Coronary artery (tissue), 2 donors: ENCODE results near the gene OR51V1.
"Not testable (repeated sequence)": the region's sequence is repeated elsewhere in the genome, so short reads cannot be mapped to it uniquely, and the experiment has no call there.

Experiments
- DNase-seq: peaks from one replicate; pipeline ENCODE4 v3.0.0-alpha.2; 2017; ENCODE audit warnings: low spot score
- H3K27ac ChIP-seq, 2 donors: fragments of 200-600 bp; sonication (generic); one replicate each; pipeline ENCODE4 v1.5.1; 2016 to 2019
- H3K4me3 ChIP-seq: fragments of 200-600 bp; sonication (generic); 2 replicates; pipeline ENCODE4 v1.5.1; 2016; ENCODE audit warnings: mild to moderate bottlenecking, moderate library complexity
- CTCF ChIP-seq: fragments of 200-600 bp; sonication (generic); IDR thresholded peaks from one replicate; pipeline ENCODE4 v1.5.1; 2019; ENCODE audit warnings: antibody characterized with exemption

The OR51V1 gene

GRCh38 chr11:5171856-5172255 is 28.6 kb downstream of the OR51V1 start:
- DNase-seq = no peak
- no peak for TF ChIP-seq CTCF

GRCh38 chr11:5165898-5166297 is 34.6 kb downstream of the OR51V1 start:
- H3K27ac ChIP-seq, H3K4me3 ChIP-seq, DNase-seq: not testable (repeated sequence)

More at GRCh38 chr11:5171856-5172255, 28.6 kb downstream of the OR51V1 start:
- Histone ChIP-seq H3K27ac (no peak overlapping the region), H3K4me3 (no peak overlapping the region)

DNA sequence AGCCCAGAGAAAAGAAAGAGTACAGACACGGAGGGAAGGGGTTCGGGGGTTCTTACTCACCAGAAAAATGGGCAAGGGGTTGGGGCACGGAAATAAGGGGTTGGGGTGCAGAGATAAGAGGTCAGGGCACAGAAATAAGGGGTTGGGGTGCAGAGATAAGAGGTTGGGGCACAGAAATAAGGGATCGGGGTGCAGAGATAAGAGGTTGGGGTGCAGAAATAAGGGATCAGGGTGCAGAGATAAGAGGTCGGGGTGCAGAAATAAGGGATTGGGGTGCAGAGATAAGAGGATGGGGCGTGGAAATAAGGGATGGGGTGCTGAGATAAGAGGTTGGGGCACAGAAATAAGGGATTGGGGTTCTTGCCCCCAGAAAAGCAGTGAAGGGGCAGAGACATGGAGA is 35.7 kb downstream of the OR51V1 start:
- not testable (repeated sequence) for H3K4me3 ChIP-seq, DNase-seq, H3K27ac ChIP-seq

- not testable (repeated sequence) for H3K4me3 ChIP-seq, H3K27ac ChIP-seq, DNase-seq
Measured at GRCh38 chr11:5161045-5161444, 39.4 kb downstream of the OR51V1 start.

DNA sequence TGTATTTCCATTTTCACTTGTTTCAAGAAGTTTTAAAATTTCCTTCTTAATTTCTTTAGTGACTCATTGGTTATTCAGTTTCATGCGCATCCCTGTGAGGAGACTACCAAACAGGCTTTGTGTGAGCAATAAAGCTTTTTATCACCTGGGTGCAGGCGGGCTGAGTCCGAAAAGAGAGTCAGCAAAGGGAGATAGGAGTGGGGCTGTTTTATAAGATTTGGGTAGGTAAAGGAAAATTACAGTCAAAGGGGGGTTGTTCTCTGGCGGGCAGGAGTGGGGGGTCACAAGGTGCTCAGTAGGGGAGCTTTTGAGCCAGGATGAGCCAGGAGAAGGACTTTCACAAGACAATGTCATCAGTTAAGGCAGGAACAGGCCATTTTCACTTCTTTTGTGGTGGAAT is 40.3 kb downstream of the OR51V1 start:
- DNase-seq, H3K4me3 ChIP-seq, H3K27ac ChIP-seq: not testable (repeated sequence)

GRCh38 chr11:5159806-5160205 is 40.7 kb downstream of the OR51V1 start:
- no peak for TF ChIP-seq CTCF
- DNase-seq = no peak
- Histone ChIP-seq H3K27ac (no peak overlapping the region), H3K4me3 (no peak overlapping the region)

DNA sequence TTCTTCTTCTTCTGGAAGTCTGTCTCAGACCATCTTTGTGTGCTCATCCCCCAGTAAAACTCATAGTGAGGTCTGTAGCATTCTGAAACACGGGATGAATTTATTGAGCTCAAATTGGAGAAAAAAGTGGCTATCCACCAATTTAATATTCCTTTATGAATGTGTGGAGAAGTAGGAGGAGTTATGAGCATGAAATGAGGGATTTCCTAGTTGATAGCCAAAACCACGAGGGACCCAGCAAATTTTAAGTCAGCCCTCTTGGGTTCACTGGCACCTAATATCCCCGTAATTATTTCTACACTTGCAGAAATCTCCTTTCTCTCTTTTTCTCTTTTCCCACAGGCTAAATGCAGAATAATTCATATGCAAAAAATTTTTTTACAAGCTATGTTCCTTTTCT is 45.8 kb downstream of the OR51V1 start, which contains the start of gene OR52A1:
Gene OR52A1 (minus strand): TSS at position 101 of the 400 bp plus-strand sequence. CDS start 2,388 bp downstream, outside the sequence.
- Histone ChIP-seq H3K4me3 (no peak within 1 kb of the TSS), H3K27ac (no peak within 1 kb of the TSS)
- no peak for TF ChIP-seq CTCF
- no peak for DNase-seq

DNA sequence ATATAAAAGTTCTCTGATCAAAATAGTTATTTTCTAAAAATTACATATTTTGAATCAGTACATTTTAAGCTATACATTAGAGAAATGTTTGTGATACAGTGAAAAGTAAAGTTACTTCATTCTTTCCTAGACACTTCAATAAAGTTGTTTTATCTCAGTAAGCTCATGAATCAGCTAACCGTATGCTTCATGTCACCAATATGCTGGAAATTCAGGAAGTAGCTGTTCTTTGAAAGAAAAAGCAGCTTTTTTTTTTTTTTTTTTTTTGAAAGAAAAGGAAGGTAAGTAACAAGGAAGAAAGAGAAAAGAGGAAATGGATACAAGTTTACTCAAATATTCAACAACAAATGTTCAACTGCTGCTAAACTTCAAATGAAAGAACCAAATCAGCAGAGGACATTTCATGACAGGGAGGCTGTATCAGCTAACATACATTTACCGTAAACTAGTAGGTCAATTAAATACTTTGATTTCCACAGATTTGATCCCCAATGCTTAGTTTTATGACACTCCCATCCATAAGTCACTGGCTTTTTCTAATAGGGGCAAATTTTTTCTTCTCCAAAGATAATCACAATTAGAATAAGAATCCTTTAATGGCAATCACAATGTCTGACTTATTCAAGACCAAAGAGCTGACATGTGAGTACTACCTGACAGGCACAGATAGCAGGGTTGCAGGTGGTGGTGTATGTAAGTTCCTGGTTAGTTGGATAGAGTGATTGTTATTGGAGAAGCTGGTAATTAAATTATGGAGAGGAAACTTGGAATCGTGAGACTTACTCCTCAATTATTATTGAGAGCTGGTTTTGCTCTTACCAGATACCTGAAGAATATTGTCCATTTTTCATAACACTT is 46.7 kb downstream of the OR51V1 start:
- Histone ChIP-seq H3K4me3 (no peak overlapping the region), H3K27ac (no peak overlapping the region)
- no peak for DNase-seq
- no peak for TF ChIP-seq CTCF

- Histone ChIP-seq H3K4me3 (no peak overlapping the region), H3K27ac (no peak overlapping the region)
- TF ChIP-seq CTCF = no peak
- DNase-seq = no peak
Measured at GRCh38 chr11:5151713-5152153, 48.7 kb downstream of the OR51V1 start.
